Upper lobe of left lung (tissue), 4 donors: ENCODE data around the gene S100A10.

Experiments used
- CTCF ChIP-seq, 6 experiments: fragments of 450-650 bp in 4 of 6; fragments of 200-600 bp in 2 of 6; sonication (generic) in 2 of 6; IDR thresholded peaks; one replicate each; pipeline ENCODE4 v1.5.1; 2016 to 2019; ENCODE audit warnings: antibody characterized with exemption in 6 of 6
- POLR2A ChIP-seq, 4 donors: fragments of 450-650 bp; IDR thresholded peaks; one replicate each; pipeline ENCODE4 v1.5.1; 2016 to 2017; ENCODE audit warnings: antibody characterized with exemption in 4 of 4, mild to moderate bottlenecking in 2 of 4

DNA sequence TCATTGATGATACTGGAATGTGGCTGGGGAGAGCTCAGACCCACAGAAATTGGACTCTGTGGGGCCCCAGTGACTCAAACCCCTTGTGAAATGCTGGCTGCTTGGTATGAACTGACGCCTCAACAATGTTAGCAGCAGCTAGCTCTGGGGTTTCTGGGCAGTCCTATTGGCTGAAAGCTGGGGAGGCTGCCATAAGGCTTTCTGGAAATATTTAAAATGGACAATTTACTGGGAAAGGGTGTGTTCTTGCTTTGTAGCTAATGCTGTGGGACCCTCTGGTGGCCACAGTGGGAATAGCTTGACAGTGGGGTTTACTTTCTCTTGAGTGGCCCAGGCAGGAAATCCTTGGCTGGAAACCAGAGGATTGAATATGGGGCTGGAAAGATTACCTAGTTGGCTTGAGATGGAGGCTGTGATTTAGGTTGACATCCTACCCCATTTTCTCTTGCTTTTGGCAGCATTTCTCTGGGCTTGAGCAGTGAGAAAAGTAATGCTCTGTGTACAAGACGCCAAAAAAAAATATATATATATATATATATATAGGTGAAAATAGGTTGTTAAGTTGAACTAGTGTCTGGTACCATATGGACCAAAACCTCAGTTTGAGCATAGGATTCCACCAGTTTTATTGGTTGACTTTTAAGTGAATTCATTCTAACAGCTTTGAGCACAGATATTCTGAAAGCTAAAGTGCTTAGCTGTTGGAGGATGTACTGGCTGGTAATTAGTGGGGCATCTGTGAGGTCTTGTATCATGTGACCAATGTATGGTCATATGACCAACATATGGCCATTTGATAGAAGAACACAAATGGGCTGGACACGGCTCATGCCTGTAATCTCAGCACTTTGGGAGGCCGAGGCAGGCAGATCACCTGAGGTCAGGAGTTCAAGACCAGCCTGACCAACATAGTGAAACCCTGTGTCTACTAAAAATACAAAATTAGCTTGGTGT is 8.2 kb upstream of the S100A10 start:
- peak; percentile 86 to 96 (median 91) for TF ChIP-seq CTCF (IDR thresholded peaks at IDR 0.05)
- no peak for TF ChIP-seq POLR2A (IDR thresholded peaks at IDR 0.05)
